Lung (tissue), 10 donors: Measurements from ENCODE around the gene SHLD2. TPM values are rescaled to one million over a fixed set of nuclear protein-coding genes. Genes with fewer than 3 reads are reported as not detected.
"Not testable (repeated sequence)": the region's sequence is repeated elsewhere in the genome, so short reads cannot be mapped to it uniquely, and the experiment has no call there.

Experiments
- ATAC-seq: fragments of 200-7000 bp; cut with Tn5 transposase; one replicate; pipeline ENCODE4 v1.9.1; 2020; ENCODE audit warnings: moderate number of reproducible peaks; ENCODE audit not compliant: insufficient read depth, low FRiP score
- DNase-seq, 3 donors: peaks; one replicate each; pipeline ENCODE4 v3.0.0-alpha.2; 2013 to 2017
- H3K27ac ChIP-seq, 2 donors: one replicate each; pipeline ENCODE4 v1.5.1; 2013; ENCODE audit warnings: mild to moderate bottlenecking in 2 of 2, moderate library complexity in 2 of 2, control low read depth in 1 of 2, inconsistent platforms in 1 of 2, low read depth in 1 of 2, low read length in 1 of 2
- H3K27me3 ChIP-seq, 3 donors: one replicate each; pipeline ENCODE4 v1.5.1; 2013; ENCODE audit warnings: low read length in 2 of 3; ENCODE audit not compliant: control insufficient read depth in 3 of 3, insufficient read depth in 3 of 3
- H3K36me3 ChIP-seq, 4 donors: one replicate each; pipeline ENCODE4 v1.5.1; 2013; ENCODE audit warnings: low read length in 4 of 4, mild to moderate bottlenecking in 1 of 4, moderate library complexity in 1 of 4; ENCODE audit not compliant: control insufficient read depth in 4 of 4, insufficient read depth in 4 of 4
- H3K4me1 ChIP-seq, 5 donors: one replicate each; pipeline ENCODE4 v1.5.1; 2013; ENCODE audit warnings: low read length in 5 of 5, mild to moderate bottlenecking in 2 of 5, moderate library complexity in 1 of 5; ENCODE audit not compliant: control insufficient read depth in 5 of 5, insufficient read depth in 5 of 5
- H3K4me3 ChIP-seq: one replicate; pipeline ENCODE4 v1.5.1; 2013; ENCODE audit warnings: mild to moderate bottlenecking, control low read depth, moderate library complexity
- H3K9ac ChIP-seq, 2 donors: one replicate each; pipeline ENCODE4 v1.5.1; 2013; ENCODE audit warnings: low read length in 2 of 2, control low read depth in 1 of 2; ENCODE audit not compliant: insufficient read depth in 1 of 2
- H3K9me3 ChIP-seq, 4 donors: one replicate each; pipeline ENCODE4 v1.5.1; 2013; ENCODE audit warnings: low read length in 3 of 4, mild to moderate bottlenecking in 1 of 4, moderate library complexity in 1 of 4; ENCODE audit not compliant: control insufficient read depth in 4 of 4, insufficient read depth in 3 of 4
- WGBS, 2 donors: extraction: QIAGEN DNeasy Blood & Tissue Kit; methylation state at CpG; one replicate each; pipeline ENCODE4 v1.1.7; 2013; 5-methylcytosine and 5-hydroxymethylcytosine counted together
- polyA plus RNA-seq, 2 donors: library from polyadenylated mRNA; stranded (reverse); fragments of 200-250 nt; gene quantifications; one replicate each; pipeline ENCODE4 v1.2.1, GENCODE V29; 2013
- total RNA-seq, 2 donors: library from RNA; depleted of rRNA in 1 of 2; stranded (reverse); fragments of >200 nt in 1 of 2; gene quantifications; one replicate each; pipeline ENCODE4 v1.2.1, GENCODE V29; 2014 to 2021
- donor health status: Bipolar disorder and iron deficiency.
- donor health status: healthy.
- donor health status: DM: yes; HTN: yes; CAD: no.

SHLD2 gene
- total and polyA plus RNA-seq, 4 donors = 12.8 to 34.5 (median 21.1) TPM

DNA sequence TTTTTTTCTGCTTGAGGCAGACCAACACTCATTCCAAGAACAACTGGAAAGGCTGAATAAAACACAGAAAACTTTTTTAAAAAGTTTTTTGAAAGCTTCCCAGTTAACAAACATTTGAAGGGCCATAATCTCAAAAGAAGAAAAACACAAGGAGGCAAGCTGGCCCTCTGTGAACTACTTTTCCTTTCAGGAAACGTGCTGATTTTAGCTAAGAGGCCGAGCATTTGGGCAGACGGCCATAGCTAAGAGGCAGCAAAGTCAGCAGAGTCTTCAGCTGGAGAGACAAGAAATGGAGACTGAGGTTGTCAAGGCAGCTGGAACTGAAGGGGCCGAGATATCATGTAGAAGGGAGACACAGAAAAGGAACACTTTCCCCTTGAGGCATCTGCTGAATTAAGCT is 111.9 kb downstream of the SHLD2 start:
- peak in 2 of 3 donors; percentile 11 to 29 for DNase-seq
- not testable (repeated sequence) for H3K27me3 ChIP-seq, H3K4me1 ChIP-seq, H3K4me3 ChIP-seq, ATAC-seq, H3K9me3 ChIP-seq, H3K36me3 ChIP-seq, H3K27ac ChIP-seq, H3K9ac ChIP-seq
- WGBS, 2 donors = 48 to 67% methylated on average over 4 of the region's 4 CpGs

DNA sequence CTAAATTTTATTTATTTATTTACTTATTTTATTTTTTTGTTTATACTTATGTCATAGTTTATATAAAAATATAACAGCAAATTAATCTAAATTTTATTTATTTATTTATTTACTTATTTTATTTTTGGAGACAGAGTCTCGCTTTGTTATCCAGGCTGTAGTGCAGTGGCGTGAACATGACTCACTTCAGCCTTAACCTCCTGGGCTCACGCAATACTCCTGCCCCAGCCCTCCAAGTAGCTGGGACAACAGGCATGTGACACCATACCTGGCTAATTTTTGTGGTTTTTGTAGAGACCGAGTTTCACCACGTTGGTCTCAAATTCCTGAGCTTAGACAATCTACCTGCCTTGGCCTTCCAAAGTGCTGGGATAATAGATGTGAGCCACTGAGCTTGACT is 115.3 kb downstream of the SHLD2 start:
- not testable (repeated sequence) for H3K27ac ChIP-seq, H3K9me3 ChIP-seq, H3K36me3 ChIP-seq, H3K4me3 ChIP-seq, H3K27me3 ChIP-seq, DNase-seq, H3K9ac ChIP-seq, ATAC-seq, H3K4me1 ChIP-seq
- 90 to 94% methylated on average over 5 of the region's 5 CpGs for WGBS, 2 donors

DNA sequence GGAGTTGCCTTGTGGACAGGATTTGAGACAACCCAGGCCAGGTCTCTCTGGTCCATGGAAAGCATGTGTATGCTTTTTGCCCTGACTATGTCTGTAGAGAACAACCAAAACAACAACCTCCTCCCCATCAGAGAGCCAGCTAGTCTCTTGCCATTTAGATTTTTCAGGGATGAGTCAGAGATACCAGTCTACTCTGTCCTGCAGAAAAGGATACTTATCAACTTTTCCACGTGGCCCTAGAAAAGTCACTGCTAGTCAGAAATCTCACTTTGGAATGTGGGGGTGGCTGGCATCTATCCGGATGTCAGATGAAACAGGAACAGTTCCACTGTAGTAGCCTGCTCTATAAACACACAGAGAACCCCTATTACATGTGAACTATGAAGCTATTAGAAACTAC is 116.8 kb downstream of the SHLD2 start:
- ATAC-seq = peak; percentile 7
- H3K9me3 ChIP-seq, H3K36me3 ChIP-seq, DNase-seq, H3K4me3 ChIP-seq, H3K4me1 ChIP-seq, H3K9ac ChIP-seq, H3K27ac ChIP-seq, H3K27me3 ChIP-seq: not testable (repeated sequence)
- WGBS, 2 donors = 65 to 88% methylated on average over 2 of the region's 2 CpGs

DNA sequence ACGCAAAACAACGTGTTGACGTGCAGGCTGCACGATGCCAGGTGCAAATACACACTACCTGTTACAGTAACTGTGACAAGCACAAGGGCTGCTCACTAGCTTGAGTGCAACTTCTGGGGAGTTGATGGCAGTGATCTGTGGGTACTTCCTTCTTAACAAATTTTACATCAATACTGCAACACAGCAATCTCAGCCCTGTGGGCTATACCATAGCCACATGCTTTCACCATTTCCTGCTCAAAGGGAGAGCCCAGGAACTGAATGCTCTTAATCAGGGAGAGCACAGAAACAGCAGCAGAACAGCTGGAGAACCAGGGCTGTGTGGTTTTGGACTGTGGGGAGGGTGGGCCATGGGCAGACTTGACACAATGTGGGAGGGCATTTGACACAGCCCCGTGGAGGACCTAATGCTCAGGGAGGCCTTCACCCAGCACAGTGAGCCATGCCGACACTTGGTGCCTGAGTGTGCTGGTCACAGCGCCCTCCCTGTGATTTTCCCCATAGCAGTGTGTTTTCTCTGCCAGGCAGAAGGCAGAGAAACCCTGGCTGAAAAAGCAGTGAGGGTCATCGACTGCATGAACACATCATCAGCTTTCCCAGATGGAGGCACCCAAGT is 118.3 kb downstream of the SHLD2 start:
- H3K4me1 ChIP-seq = not testable (repeated sequence)

GRCh38 chr10:87213806-87214205 is 118.8 kb downstream of the SHLD2 start:
- not testable (repeated sequence) for H3K4me1 ChIP-seq, H3K9me3 ChIP-seq, DNase-seq, ATAC-seq, H3K36me3 ChIP-seq, H3K27me3 ChIP-seq, H3K4me3 ChIP-seq, H3K9ac ChIP-seq
- H3K27ac ChIP-seq = peak overlapping the region in 1 of 2 donors; percentile 53
- 91% methylated on average over 15 to 21 of the region's 21 CpGs for WGBS, 2 donors

More for the DNA sequence above, 118.3 kb downstream of the SHLD2 start:
- peak; percentile 4 for ATAC-seq
- DNase-seq, H3K9ac ChIP-seq, H3K27me3 ChIP-seq, H3K36me3 ChIP-seq, H3K9me3 ChIP-seq, H3K4me3 ChIP-seq, H3K27ac ChIP-seq: not testable (repeated sequence)
- 48 to 78% methylated on average over 6 to 7 of the region's 8 CpGs for WGBS, 2 donors

GRCh38 chr10:87216120-87216519 is 121.1 kb downstream of the SHLD2 start:
- WGBS, 2 donors = 35 to 51% methylated on average over 10 to 11 of the region's 11 CpGs
- not testable (repeated sequence) for H3K9ac ChIP-seq, H3K27ac ChIP-seq, H3K4me1 ChIP-seq, H3K9me3 ChIP-seq, DNase-seq, H3K4me3 ChIP-seq, H3K27me3 ChIP-seq, H3K36me3 ChIP-seq
- peak; percentile 22 for ATAC-seq

DNA sequence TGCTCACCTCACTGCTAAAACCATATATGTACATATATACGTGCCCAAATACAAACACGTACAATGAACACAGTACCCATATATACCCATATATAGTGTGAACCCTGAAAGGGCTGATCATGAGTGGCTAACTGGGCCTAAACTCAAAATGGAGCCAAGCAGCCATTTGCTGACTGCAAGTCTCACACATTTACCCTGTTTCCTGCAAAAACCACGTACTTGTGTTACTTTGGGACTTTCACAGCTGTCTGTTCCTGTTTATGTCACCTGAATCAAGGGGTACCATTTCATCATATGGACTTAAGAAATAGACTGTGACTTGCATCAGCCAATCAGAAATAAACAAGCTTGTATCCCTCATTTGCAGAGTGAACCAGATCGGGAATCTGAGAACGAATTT is 124.4 kb downstream of the SHLD2 start:
- not testable (repeated sequence) for DNase-seq, H3K27me3 ChIP-seq, H3K36me3 ChIP-seq, H3K27ac ChIP-seq, H3K9ac ChIP-seq, ATAC-seq, H3K9me3 ChIP-seq, H3K4me3 ChIP-seq, H3K4me1 ChIP-seq
- WGBS, 2 donors = 44 to 64% methylated on average over 1 of the region's 5 CpGs

DNA sequence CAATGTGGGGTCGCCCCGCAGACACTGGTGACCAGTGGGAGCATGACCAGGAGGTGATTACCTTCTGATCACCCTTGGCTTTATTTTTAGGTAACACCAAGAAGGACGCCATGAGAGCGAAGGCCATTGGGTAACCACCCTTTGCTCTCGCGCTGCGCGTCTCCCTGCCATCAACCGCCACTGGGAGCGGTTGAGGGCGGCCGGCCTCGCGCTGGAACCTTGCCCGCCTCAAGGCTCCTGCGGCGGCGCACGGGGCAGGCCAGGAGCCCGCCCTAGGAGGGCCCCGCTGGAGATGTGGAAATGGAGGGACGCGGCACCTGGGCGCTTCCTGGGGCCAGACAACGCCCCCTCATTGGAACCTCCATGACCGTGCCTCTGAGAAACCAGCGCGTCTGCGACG is 127.8 kb downstream of the SHLD2 start:
- WGBS, 2 donors = 93 to 98% methylated on average over 16 to 28 of the region's 30 CpGs
- H3K4me1 ChIP-seq, DNase-seq, H3K36me3 ChIP-seq, H3K27ac ChIP-seq, H3K9ac ChIP-seq, H3K9me3 ChIP-seq, H3K27me3 ChIP-seq, H3K4me3 ChIP-seq, ATAC-seq: not testable (repeated sequence)
